H1 (cell line): ENCODE results near the gene FAM53C.
"Not testable (repeated sequence)": the region's sequence is repeated elsewhere in the genome, so short reads cannot be mapped to it uniquely, and the experiment has no call there.

Experiments used
- CEBPB ChIP-seq: IDR thresholded peaks from 2 replicates; pipeline ENCODE4 v1.6.1; 2012; ENCODE audit warnings: low read depth, low read length
- RBBP5 ChIP-seq: IDR thresholded peaks from 2 replicates; pipeline ENCODE4 v1.7.1; 2012; ENCODE audit warnings: low read depth, mild to moderate bottlenecking, inconsistent platforms, low read length, moderate library complexity, borderline replicate concordance
- TEAD4 ChIP-seq: IDR thresholded peaks from 2 replicates; pipeline ENCODE4 v1.6.1; 2012; ENCODE audit warnings: low read depth, low read length, inconsistent platforms, mixed read lengths
- TF ChIP-seq, protein P1 (sequence below), 3 experiments: IDR thresholded peaks; 1 replicate in 2 of 3; 2 replicates in 1 of 3; pipeline versions ENCODE4 v1.5.1 to v1.6.1; 2011; ENCODE audit warnings: low read length in 3 of 3, mild to moderate bottlenecking in 3 of 3, inconsistent platforms in 2 of 3, low read depth in 1 of 3, moderate library complexity in 1 of 3; ENCODE audit not compliant: insufficient read depth in 1 of 3; ENCODE audit errors: control extremely low read depth in 1 of 3

GRCh38 chr5:138318211-138318610 lies 19.9 kb upstream of the FAM53C start:
- TF ChIP-seq, protein P1, sequence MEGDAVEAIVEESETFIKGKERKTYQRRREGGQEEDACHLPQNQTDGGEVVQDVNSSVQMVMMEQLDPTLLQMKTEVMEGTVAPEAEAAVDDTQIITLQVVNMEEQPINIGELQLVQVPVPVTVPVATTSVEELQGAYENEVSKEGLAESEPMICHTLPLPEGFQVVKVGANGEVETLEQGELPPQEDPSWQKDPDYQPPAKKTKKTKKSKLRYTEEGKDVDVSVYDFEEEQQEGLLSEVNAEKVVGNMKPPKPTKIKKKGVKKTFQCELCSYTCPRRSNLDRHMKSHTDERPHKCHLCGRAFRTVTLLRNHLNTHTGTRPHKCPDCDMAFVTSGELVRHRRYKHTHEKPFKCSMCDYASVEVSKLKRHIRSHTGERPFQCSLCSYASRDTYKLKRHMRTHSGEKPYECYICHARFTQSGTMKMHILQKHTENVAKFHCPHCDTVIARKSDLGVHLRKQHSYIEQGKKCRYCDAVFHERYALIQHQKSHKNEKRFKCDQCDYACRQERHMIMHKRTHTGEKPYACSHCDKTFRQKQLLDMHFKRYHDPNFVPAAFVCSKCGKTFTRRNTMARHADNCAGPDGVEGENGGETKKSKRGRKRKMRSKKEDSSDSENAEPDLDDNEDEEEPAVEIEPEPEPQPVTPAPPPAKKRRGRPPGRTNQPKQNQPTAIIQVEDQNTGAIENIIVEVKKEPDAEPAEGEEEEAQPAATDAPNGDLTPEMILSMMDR (IDR thresholded peaks at IDR 0.05; ENCODE audit: control extremely low read depth in 1 of 3, insufficient read depth in 1 of 3, low read depth in 1 of 3, low read length in 3 of 3), result not testable (repeated sequence)
- TF ChIP-seq CEBPB, RBBP5, TEAD4: not testable (repeated sequence)
